Astrocyte (in vitro differentiated cells and primary cell): ENCODE measurements around the gene NPFFR1. TPM values are rescaled to one million over a fixed set of nuclear protein-coding genes. Genes with fewer than 3 reads are reported as not detected.
"Not testable (repeated sequence)": the region's sequence is repeated elsewhere in the genome, so short reads cannot be mapped to it uniquely, and the experiment has no call there.

Experiments
- DNase-seq: peaks from one replicate; pipeline ENCODE4 v3.0.0-alpha.2; 2010; ENCODE audit warnings: low read depth
- FAIRE-seq: peaks from 2 replicates; lab custom pipeline; 2011; peaks lifted over from hg19 to GRCh38; lab: Jason Lieb, UNC
- H2AFZ ChIP-seq: 2 replicates; pipeline ENCODE4 v1.6.0; 2012; ENCODE audit warnings: low read depth, low read length, inconsistent platforms
- H3K27ac ChIP-seq: 2 replicates; pipeline ENCODE4 v1.5.1; 2011; ENCODE audit warnings: low read depth, low read length, inconsistent platforms
- H3K27me3 ChIP-seq: 2 replicates; pipeline ENCODE4 v1.6.0; 2011; ENCODE audit warnings: low read length, inconsistent platforms; ENCODE audit not compliant: insufficient read depth
- H3K36me3 ChIP-seq: 2 replicates; pipeline ENCODE4 v1.5.1; 2011; ENCODE audit warnings: low read length, inconsistent platforms; ENCODE audit not compliant: insufficient read depth
- H3K4me1 ChIP-seq: 2 replicates; pipeline ENCODE4 v1.5.1; 2011; ENCODE audit warnings: low read length, inconsistent platforms; ENCODE audit not compliant: insufficient read depth
- H3K4me2 ChIP-seq: 2 replicates; pipeline ENCODE4 v1.6.0; 2012; ENCODE audit warnings: low read length, inconsistent platforms
- H3K4me3 ChIP-seq: 2 replicates; pipeline ENCODE4 v1.5.1; 2011; ENCODE audit warnings: low read depth, mild to moderate bottlenecking, low read length, inconsistent platforms; ENCODE audit not compliant: insufficient read depth
- H3K79me2 ChIP-seq: 2 replicates; pipeline ENCODE4 v1.6.0; 2012; ENCODE audit warnings: mild to moderate bottlenecking, low read length, inconsistent platforms; ENCODE audit not compliant: insufficient read depth
- H3K9ac ChIP-seq: 2 replicates; pipeline ENCODE4 v1.6.0; 2012; ENCODE audit warnings: mild to moderate bottlenecking, low read length, inconsistent platforms
- H3K9me3 ChIP-seq: 2 replicates; pipeline ENCODE4 v1.5.1; 2012; ENCODE audit warnings: low read depth, mild to moderate bottlenecking, low read length, inconsistent platforms; ENCODE audit not compliant: insufficient read depth
- H4K20me1 ChIP-seq: 2 replicates; pipeline ENCODE4 v1.6.0; 2012; ENCODE audit warnings: low read length, inconsistent platforms; ENCODE audit not compliant: insufficient read depth
- H3K27ac Mint-ChIP-seq: one replicate; pipeline ENCODE4 v1.8.0; 2021; ENCODE audit warnings: mild to moderate bottlenecking, mixed read lengths; ENCODE audit not compliant: unreplicated experiment
- H3K27me3 Mint-ChIP-seq: one replicate; pipeline ENCODE4 v1.8.0; 2021; ENCODE audit warnings: low read depth, mixed read lengths; ENCODE audit not compliant: unreplicated experiment
- H3K36me3 Mint-ChIP-seq: one replicate; pipeline ENCODE4 v1.8.0; 2021; ENCODE audit warnings: low read depth, mixed read lengths; ENCODE audit not compliant: unreplicated experiment
- H3K4me1 Mint-ChIP-seq: one replicate; pipeline ENCODE4 v1.8.0; 2021; ENCODE audit warnings: low read depth, mixed read lengths; ENCODE audit not compliant: unreplicated experiment
- H3K4me3 Mint-ChIP-seq: one replicate; pipeline ENCODE4 v1.8.0; 2021; ENCODE audit warnings: mild to moderate bottlenecking, moderate library complexity, mixed read lengths; ENCODE audit not compliant: unreplicated experiment
- H3K9me3 Mint-ChIP-seq: one replicate; pipeline ENCODE4 v1.8.0; 2021; ENCODE audit warnings: mild to moderate bottlenecking, mixed read lengths; ENCODE audit not compliant: unreplicated experiment
- CTCF ChIP-seq: IDR thresholded peaks from 2 replicates; pipeline ENCODE4 v1.5.1; 2011; ENCODE audit warnings: low read depth, mild to moderate bottlenecking, inconsistent platforms, low read length, moderate library complexity; ENCODE audit not compliant: insufficient read depth
- EZH2 ChIP-seq: IDR thresholded peaks from 2 replicates; pipeline ENCODE4 v1.6.1; 2012; ENCODE audit warnings: mild to moderate bottlenecking, low read length, inconsistent platforms; ENCODE audit not compliant: insufficient read depth
- total RNA-seq: library from RNA; stranded (reverse); gene quantifications from 2 replicates; pipeline ENCODE4 v1.2.1, GENCODE V29; 2021

Gene NPFFR1
- total RNA-seq, 1 donor from 2014 or later = not detected

GRCh38 chr10:70239077-70239976, 44.5 kb downstream of the NPFFR1 start:
- H3K4me2 ChIP-seq, H3K36me3 ChIP-seq, H3K27ac Mint-ChIP-seq, H3K79me2 ChIP-seq, H3K4me1 Mint-ChIP-seq, H3K27ac ChIP-seq, H3K4me3 Mint-ChIP-seq, H3K36me3 Mint-ChIP-seq, FAIRE-seq, H3K4me1 ChIP-seq, H4K20me1 ChIP-seq, H3K27me3 Mint-ChIP-seq, H2AFZ ChIP-seq, DNase-seq, H3K4me3 ChIP-seq, H3K9ac ChIP-seq, H3K9me3 ChIP-seq: not testable (repeated sequence)
- H3K9me3 Mint-ChIP-seq = peaks cover 14% of the 10 kb centered on the region
- peaks cover 13% of the 10 kb centered on the region for H3K27me3 ChIP-seq

- not testable (repeated sequence) for DNase-seq, H3K36me3 Mint-ChIP-seq, H3K79me2 ChIP-seq, H3K9ac ChIP-seq, FAIRE-seq, H3K9me3 ChIP-seq, H3K4me1 ChIP-seq, H3K27me3 ChIP-seq, H3K27ac ChIP-seq, H2AFZ ChIP-seq, H3K4me2 ChIP-seq, H3K4me3 ChIP-seq, H3K36me3 ChIP-seq, H3K4me3 Mint-ChIP-seq, H3K27ac Mint-ChIP-seq, H3K27me3 Mint-ChIP-seq, H3K4me1 Mint-ChIP-seq, H4K20me1 ChIP-seq
- peaks cover 14% of the 10 kb centered on the region for H3K9me3 Mint-ChIP-seq
These were observed 45.8 kb downstream of the NPFFR1 start for GRCh38 chr10:70237958-70238536.

GRCh38 chr10:70234668-70235447, 48.9 kb downstream of the NPFFR1 start:
- H3K27me3 Mint-ChIP-seq = peaks cover 3% of the 10 kb centered on the region
- Histone ChIP-seq H3K27me3 (no peaks in the 10 kb centered on the region), H3K36me3 (no peaks in the 10 kb centered on the region), H3K4me3 (no peak overlapping the region), H4K20me1 (peaks cover 19% of the 10 kb centered on the region), H3K4me2 (no peak overlapping the region), H3K79me2 (peaks cover 33% of the 10 kb centered on the region), H3K9ac (no peak overlapping the region), H3K9me3 (no peaks in the 10 kb centered on the region), H2AFZ (no peak overlapping the region), H3K4me1 (peaks cover 10% of the 10 kb centered on the region), H3K27ac (no peak overlapping the region)
- no peak overlapping the region for H3K27ac Mint-ChIP-seq
- peaks cover 2% of the 10 kb centered on the region for H3K4me1 Mint-ChIP-seq
- H3K9me3 Mint-ChIP-seq = peaks cover 12% of the 10 kb centered on the region
- no peak overlapping the region for H3K4me3 Mint-ChIP-seq
- peak; percentile 35 for DNase-seq
- H3K36me3 Mint-ChIP-seq = no peaks in the 10 kb centered on the region
- FAIRE-seq = no peak
- no peak for TF ChIP-seq CTCF
- TF ChIP-seq EZH2 = no peak
